Neural progenitor cell (in vitro differentiated cells): Measurements from ENCODE around the gene GRK6. TPM values are rescaled to one million over a fixed set of nuclear protein-coding genes. Genes with fewer than 3 reads are reported as not detected.

Experiments
- DNase-seq: peaks from one replicate; pipeline ENCODE4 v3.0.0-alpha.2; 2016; ENCODE audit warnings: low spot score
- H2AFZ ChIP-seq: fragments of 200-600 bp; sonication (generic); replicated peaks from 2 replicates; pipeline ENCODE4 v1.6.1; 2016; ENCODE audit warnings: antibody characterized with exemption
- H3F3A ChIP-seq: fragments of 200-600 bp; sonication (generic); 2 replicates; pipeline ENCODE4 v1.6.1; 2016; ENCODE audit warnings: antibody characterized with exemption, low read depth
- H3K27ac ChIP-seq: fragments of 200-600 bp; sonication (generic); 2 replicates; pipeline ENCODE4 v1.5.1; 2016; ENCODE audit warnings: mild to moderate bottlenecking
- H3K27me3 ChIP-seq: fragments of 200-600 bp; sonication (generic); 2 replicates; pipeline ENCODE4 v1.6.1; 2016; ENCODE audit warnings: mild to moderate bottlenecking, moderate library complexity
- H3K36me3 ChIP-seq: fragments of 200-600 bp; sonication (generic); 2 replicates; pipeline ENCODE4 v1.5.1; 2016
- H3K4me1 ChIP-seq: fragments of 200-600 bp; sonication (generic); 2 replicates; pipeline ENCODE4 v1.6.1; 2016; ENCODE audit warnings: mixed run types
- H3K4me2 ChIP-seq: fragments of 200-600 bp; sonication (generic); 2 replicates; pipeline ENCODE4 v1.6.1; 2016
- H3K4me3 ChIP-seq: fragments of 200-600 bp; sonication (generic); 2 replicates; pipeline ENCODE4 v1.5.1; 2016
- H3K79me2 ChIP-seq: fragments of 200-600 bp; sonication (generic); 2 replicates; pipeline ENCODE4 v1.6.1; 2016; ENCODE audit warnings: low read depth
- H3K9ac ChIP-seq: fragments of 200-600 bp; sonication (generic); 2 replicates; pipeline ENCODE4 v1.6.1; 2016
- H3K9me3 ChIP-seq: fragments of 200-600 bp; sonication (generic); 2 replicates; pipeline ENCODE4 v1.5.1; 2016; ENCODE audit warnings: low read depth
- H4K20me1 ChIP-seq: fragments of 200-600 bp; sonication (generic); 2 replicates; pipeline ENCODE4 v1.6.1; 2016; ENCODE audit warnings: low read depth
- H3K27ac Mint-ChIP-seq: 3 replicates; pipeline ENCODE4 v1.8.0; 2021; ENCODE audit warnings: mixed read lengths
- H3K27me3 Mint-ChIP-seq: 2 replicates; pipeline ENCODE4 v1.8.0; 2022; ENCODE audit warnings: low read depth, mild to moderate bottlenecking, inconsistent platforms, moderate library complexity, mixed read lengths; ENCODE audit not compliant: insufficient read depth
- H3K36me3 Mint-ChIP-seq: 3 replicates; pipeline ENCODE4 v1.8.0; 2021; ENCODE audit warnings: mixed read lengths
- H3K4me1 Mint-ChIP-seq: 3 replicates; pipeline ENCODE4 v1.8.0; 2021; ENCODE audit warnings: mixed read lengths
- H3K4me3 Mint-ChIP-seq: 3 replicates; pipeline ENCODE4 v1.8.0; 2021; ENCODE audit warnings: mild to moderate bottlenecking, moderate library complexity, mixed read lengths
- H3K9me3 Mint-ChIP-seq: 3 replicates; pipeline ENCODE4 v1.8.0; 2020; ENCODE audit warnings: mixed read lengths
- CTCF ChIP-seq: fragments of 200-600 bp; sonication (generic); IDR thresholded peaks from 2 replicates; pipeline ENCODE4 v1.5.1; 2017; ENCODE audit warnings: antibody characterized with exemption, mild to moderate bottlenecking
- EZH2 ChIP-seq: fragments of 200-600 bp; sonication (generic); IDR thresholded peaks from 2 replicates; pipeline ENCODE4 v1.6.1; 2017; ENCODE audit warnings: antibody characterized with exemption, mild to moderate bottlenecking, moderate library complexity
- EZH2phosphoT487 ChIP-seq: fragments of 200-600 bp; sonication (generic); IDR thresholded peaks from 2 replicates; pipeline ENCODE4 v1.6.1; 2017; ENCODE audit warnings: antibody characterized with exemption
- total RNA-seq: library from RNA; depleted of rRNA; stranded (reverse); fragments of >200 nt; gene quantifications from 2 replicates; pipeline ENCODE4 v1.2.3, GENCODE V29; 2015; ENCODE audit warnings: low replicate concordance

The GRK6 gene
- total RNA-seq, 1 donor from 2014 or later = 24.0 TPM

- H3K79me2 ChIP-seq = peaks cover 68% of the 10 kb centered on the region
- H2AFZ ChIP-seq = no peak overlapping the region
- Mint-ChIP-seq H3K27ac (peak overlapping the region; percentile 99), H3K36me3 (peaks cover 36% of the 10 kb centered on the region), H3K4me1 (peaks cover 43% of the 10 kb centered on the region), H3K4me3 (peak overlapping the region; percentile 90), H3K27me3 (peaks cover 25% of the 10 kb centered on the region), H3K9me3 (peaks cover 9% of the 10 kb centered on the region)
- no peak for DNase-seq
- peaks cover 52% of the 10 kb centered on the region for H3F3A ChIP-seq
- no peaks in the 10 kb centered on the region for H3K9me3 ChIP-seq
- no peak for TF ChIP-seq EZH2
- peak overlapping the region; percentile 99 for H3K4me2 ChIP-seq
- peaks cover 38% of the 10 kb centered on the region for H3K4me1 ChIP-seq
- peak overlapping the region; percentile 29 for H3K9ac ChIP-seq
- H3K36me3 ChIP-seq = peaks cover 11% of the 10 kb centered on the region
- peaks cover 52% of the 10 kb centered on the region for H4K20me1 ChIP-seq
- H3K27ac ChIP-seq = peak overlapping the region; percentile 70
- no peaks in the 10 kb centered on the region for H3K27me3 ChIP-seq
- peak overlapping the region; percentile 18 for H3K4me3 ChIP-seq
These were observed 43.5 kb downstream of the GRK6 start for GRCh38 chr5:177469750-177470525.

- Histone ChIP-seq H2AFZ (no peak overlapping the region), H3K9ac (peak overlapping the region; percentile 29), H3K4me1 (peaks cover 38% of the 10 kb centered on the region), H3K4me3 (peak overlapping the region; percentile 100), H3K4me2 (peak overlapping the region; percentile 99), H3K36me3 (peaks cover 6% of the 10 kb centered on the region), H4K20me1 (peaks cover 52% of the 10 kb centered on the region), H3K79me2 (peaks cover 66% of the 10 kb centered on the region), H3K27me3 (no peaks in the 10 kb centered on the region), H3K9me3 (no peaks in the 10 kb centered on the region), H3F3A (peaks cover 48% of the 10 kb centered on the region), H3K27ac (peak overlapping the region; percentile 70)
- Mint-ChIP-seq H3K4me1 (peaks cover 51% of the 10 kb centered on the region), H3K27me3 (peaks cover 27% of the 10 kb centered on the region), H3K4me3 (peak overlapping the region; percentile 90), H3K36me3 (peaks cover 26% of the 10 kb centered on the region), H3K9me3 (peaks cover 1% of the 10 kb centered on the region), H3K27ac (peak overlapping the region; percentile 99)
- no peak for DNase-seq
- TF ChIP-seq EZH2 = no peak
- TF ChIP-seq EZH2phosphoT487 = no peak
- no peak for TF ChIP-seq CTCF
These were observed 44.5 kb downstream of the GRK6 start for GRCh38 chr5:177470759-177471536.

- Mint-ChIP-seq H3K36me3 (peaks cover 19% of the 10 kb centered on the region), H3K27ac (peak overlapping the region; percentile 82), H3K4me3 (peak overlapping the region; percentile 90), H3K27me3 (peaks cover 27% of the 10 kb centered on the region), H3K9me3 (no peaks in the 10 kb centered on the region), H3K4me1 (peaks cover 56% of the 10 kb centered on the region)
- Histone ChIP-seq H3K4me3 (peak overlapping the region; percentile 100), H3F3A (peaks cover 43% of the 10 kb centered on the region), H3K4me2 (peak overlapping the region; percentile 99), H3K79me2 (peaks cover 58% of the 10 kb centered on the region), H2AFZ (no peak overlapping the region), H3K9me3 (no peaks in the 10 kb centered on the region), H3K27ac (peak overlapping the region; percentile 13), H3K36me3 (no peaks in the 10 kb centered on the region), H4K20me1 (peaks cover 54% of the 10 kb centered on the region), H3K27me3 (no peaks in the 10 kb centered on the region), H3K4me1 (peaks cover 38% of the 10 kb centered on the region), H3K9ac (peak overlapping the region; percentile 93)
- no peak for DNase-seq
- no peak for TF ChIP-seq CTCF
- TF ChIP-seq EZH2phosphoT487 = no peak
- no peak for TF ChIP-seq EZH2
These were observed 45.3 kb downstream of the GRK6 start for GRCh38 chr5:177471610-177472356.
